Myometrial cell (primary cell): ENCODE measurements around the gene ZNG1E. TPM values are rescaled to one million over a fixed set of nuclear protein-coding genes. Genes with fewer than 3 reads are reported as not detected.

Source experiments
- total RNA-seq: library from RNA; depleted of rRNA; stranded (reverse); fragments of >200 nt; gene quantifications from 2 replicates; pipeline ENCODE4 v1.2.3, GENCODE V29; 2015

Gene ZNG1E
- total RNA-seq: 16.1 and 24.2 TPM in 2 replicates

GRCh38 chr9:65675589-65676021 is at the start of gene ZNG1E:
ZNG1E (plus strand) TSS chr9:65675928; CDS start chr9:65675977, 49 bp downstream.

GRCh38 chr9:65737096-65737564 is 61.4 kb downstream of the ZNG1E start, which contains the start of gene FOXD4L4:
FOXD4L4 (plus strand) TSS chr9:65737146; CDS start chr9:65737146, 0 bp downstream.

Other genes with a start within 250 kb of the ZNG1E start
- not detected in 2 replicates for gene FOXD4L4, start 61.2 kb downstream of the ZNG1E start, total RNA-seq